Activated T-helper 17 cell treated with anti-CD3 and anti-CD28 coated beads, Interleukin-2, amount 50 U/mL, for 72 hours (primary cell): ENCODE data around the gene IL7R. TPM values are rescaled to one million over a fixed set of nuclear protein-coding genes. Genes with fewer than 3 reads are reported as not detected.

Experiments
- ATAC-seq: fragments of 150-1000 bp; cut with Tn5 transposase; replicated peaks from 2 replicates; pipeline ENCODE4 v1.10.0; 2021; ENCODE audit warnings: mild to moderate bottlenecking, moderate library complexity
- H3K27ac Mint-ChIP-seq: one replicate; pipeline ENCODE4 v1.8.0; 2022; ENCODE audit warnings: mixed read lengths
- H3K27me3 Mint-ChIP-seq: one replicate; pipeline ENCODE4 v1.8.0; 2022; ENCODE audit warnings: mixed read lengths
- H3K36me3 Mint-ChIP-seq: one replicate; pipeline ENCODE4 v1.8.0; 2022; ENCODE audit warnings: low read depth, mild to moderate bottlenecking, mixed read lengths
- H3K4me1 Mint-ChIP-seq: one replicate; pipeline ENCODE4 v1.8.0; 2022; ENCODE audit warnings: mixed read lengths
- H3K4me3 Mint-ChIP-seq: one replicate; pipeline ENCODE4 v1.8.0; 2022; ENCODE audit warnings: mild to moderate bottlenecking, mixed read lengths
- H3K9me3 Mint-ChIP-seq: one replicate; pipeline ENCODE4 v1.8.0; 2022; ENCODE audit warnings: mixed read lengths
- total RNA-seq, 2 donors: library from RNA; stranded (reverse); gene quantifications; one replicate each; pipeline ENCODE4 v1.2.3, GENCODE V29; 2022

Gene IL7R
- total RNA-seq, 2 donors from 2014 or later = 162 to 203 TPM

GRCh38 chr5:35898952-35899660, 42.4 kb downstream of the IL7R start:
- no peaks in the 10 kb centered on the region for H3K27me3 Mint-ChIP-seq
- peaks cover 52% of the 10 kb centered on the region for H3K4me1 Mint-ChIP-seq
- no peak for ATAC-seq
- H3K9me3 Mint-ChIP-seq = no peaks in the 10 kb centered on the region
- H3K27ac Mint-ChIP-seq = peak overlapping the region; percentile 80
- peak overlapping the region; percentile 72 for H3K4me3 Mint-ChIP-seq
- no peaks in the 10 kb centered on the region for H3K36me3 Mint-ChIP-seq

GRCh38 chr5:35899800-35900199, 43.1 kb downstream of the IL7R start:
- no peak for ATAC-seq
- H3K27me3 Mint-ChIP-seq = no peaks in the 10 kb centered on the region

GRCh38 chr5:35900972-35901695, 44.4 kb downstream of the IL7R start:
- no peaks in the 10 kb centered on the region for H3K9me3 Mint-ChIP-seq
- H3K4me1 Mint-ChIP-seq = peaks cover 69% of the 10 kb centered on the region
- H3K4me3 Mint-ChIP-seq = peak overlapping the region; percentile 72

More at GRCh38 chr5:35899800-35900199, 43.1 kb downstream of the IL7R start:
- Mint-ChIP-seq H3K36me3 (no peaks in the 10 kb centered on the region), H3K4me3 (peak overlapping the region; percentile 72), H3K9me3 (no peaks in the 10 kb centered on the region), H3K4me1 (peaks cover 59% of the 10 kb centered on the region), H3K27ac (peak overlapping the region; percentile 80)

DNA sequence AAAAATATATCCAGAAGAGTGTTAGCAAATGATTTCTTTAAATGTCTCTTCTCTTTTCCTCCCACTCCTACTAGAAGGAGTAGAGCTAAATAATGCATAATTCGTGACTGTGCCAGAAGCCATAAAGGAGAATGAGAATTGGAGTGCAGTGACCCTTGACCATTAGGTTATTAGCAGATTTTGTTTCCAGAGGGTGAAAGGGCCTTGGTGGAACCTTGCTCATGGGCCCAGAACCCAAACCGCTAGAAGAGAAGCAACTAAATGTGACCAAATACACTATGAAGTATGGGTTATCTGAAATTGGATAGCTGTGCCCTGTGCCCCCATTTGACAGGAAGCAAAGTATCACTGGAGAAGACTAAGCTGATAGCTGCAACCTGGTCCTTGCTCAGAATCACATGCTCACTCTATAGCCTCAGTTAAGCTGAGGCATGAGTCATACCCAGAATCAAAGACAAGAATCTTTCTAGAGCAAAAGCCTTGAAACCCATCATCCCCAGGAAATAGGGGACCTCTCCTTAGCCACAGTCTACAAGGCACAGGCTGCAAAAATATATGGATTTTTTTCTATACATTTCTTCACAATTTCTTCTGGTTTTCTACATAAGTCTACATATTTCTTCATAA, 45.5 kb downstream of the IL7R start:
- H3K27me3 Mint-ChIP-seq = no peaks in the 10 kb centered on the region
- no peaks in the 10 kb centered on the region for H3K9me3 Mint-ChIP-seq
- no peaks in the 10 kb centered on the region for H3K36me3 Mint-ChIP-seq
- H3K4me1 Mint-ChIP-seq = peaks cover 67% of the 10 kb centered on the region
- H3K27ac Mint-ChIP-seq = peak overlapping the region; percentile 75
- peak overlapping the region; percentile 72 for H3K4me3 Mint-ChIP-seq
- peak; percentile 59 for ATAC-seq

More at GRCh38 chr5:35900972-35901695, 44.4 kb downstream of the IL7R start:
- no peak for ATAC-seq
- no peak overlapping the region for H3K27ac Mint-ChIP-seq
- H3K36me3 Mint-ChIP-seq = no peaks in the 10 kb centered on the region
- H3K27me3 Mint-ChIP-seq = no peaks in the 10 kb centered on the region

DNA sequence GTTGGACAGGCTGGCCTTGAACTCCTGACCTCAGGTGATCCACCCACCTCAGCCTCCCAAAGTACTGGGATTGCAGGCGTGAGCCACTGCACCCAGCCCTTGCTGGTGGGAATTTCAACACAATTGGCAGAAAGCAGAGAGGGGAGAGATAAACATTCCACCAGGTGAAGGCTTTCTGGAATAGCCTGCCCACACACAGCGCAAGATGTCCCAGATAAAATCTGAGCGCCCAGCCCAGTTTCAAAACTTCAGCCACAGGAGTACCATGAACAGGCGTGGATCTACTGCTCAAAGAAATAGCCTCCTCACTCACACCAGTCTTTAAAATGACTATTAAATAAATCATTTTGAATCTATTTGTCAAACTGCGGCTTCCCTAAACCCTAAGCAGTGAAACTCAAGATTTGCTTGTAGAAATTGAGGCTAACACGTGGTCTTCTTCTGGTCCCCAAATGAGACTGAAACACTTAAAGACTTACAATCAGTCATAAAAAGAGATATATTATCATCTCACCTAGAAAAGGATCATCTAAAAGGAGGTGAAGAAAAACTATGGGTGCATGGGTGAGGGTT, 47.0 kb downstream of the IL7R start:
- peak overlapping the region; percentile 54 for H3K4me3 Mint-ChIP-seq
- H3K4me1 Mint-ChIP-seq = peaks cover 63% of the 10 kb centered on the region
- peak overlapping the region; percentile 75 for H3K27ac Mint-ChIP-seq
- no peaks in the 10 kb centered on the region for H3K36me3 Mint-ChIP-seq
- H3K27me3 Mint-ChIP-seq = no peaks in the 10 kb centered on the region
- no peaks in the 10 kb centered on the region for H3K9me3 Mint-ChIP-seq
- peak; percentile 29 for ATAC-seq

DNA sequence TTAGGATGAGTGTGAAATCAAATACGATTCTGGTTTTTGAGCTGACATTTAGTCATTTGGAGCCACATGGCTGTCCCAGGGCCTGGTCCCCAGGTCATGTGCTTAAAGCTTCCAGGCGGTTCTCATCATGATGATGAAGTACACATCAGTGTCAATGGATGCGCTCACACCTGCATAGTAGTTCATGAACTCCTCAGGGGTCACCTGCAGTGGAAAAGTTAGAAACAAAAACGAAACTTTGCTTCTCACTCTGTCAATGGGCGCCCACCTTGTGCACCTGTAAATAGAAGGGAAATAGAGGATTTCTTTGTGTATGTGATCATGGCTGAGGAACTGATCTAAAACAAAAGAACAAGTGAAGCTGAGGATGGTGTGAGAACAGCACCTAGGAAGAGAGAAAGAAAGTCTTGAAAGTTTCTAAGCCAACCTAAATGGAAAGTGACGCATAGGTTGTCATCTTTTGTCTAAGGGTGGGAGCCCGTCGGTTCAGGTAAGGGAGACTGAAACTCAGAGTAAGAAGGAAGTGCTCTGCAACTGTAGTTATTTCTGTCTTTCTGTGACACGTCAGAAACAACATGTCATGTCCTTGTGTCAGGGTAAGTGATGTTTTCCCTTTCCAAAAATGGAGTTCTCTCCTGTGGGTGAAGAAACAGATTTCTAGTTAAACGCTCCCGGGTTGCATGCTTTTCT, 47.9 kb downstream of the IL7R start:
- peak; percentile 81 for ATAC-seq
- H3K27ac Mint-ChIP-seq = peak overlapping the region; percentile 75
- H3K4me1 Mint-ChIP-seq = peaks cover 54% of the 10 kb centered on the region
- H3K27me3 Mint-ChIP-seq = no peaks in the 10 kb centered on the region
- peak overlapping the region; percentile 54 for H3K4me3 Mint-ChIP-seq
- H3K9me3 Mint-ChIP-seq = no peaks in the 10 kb centered on the region
- no peaks in the 10 kb centered on the region for H3K36me3 Mint-ChIP-seq

GRCh38 chr5:35908228-35908627, 51.5 kb downstream of the IL7R start:
- H3K27me3 Mint-ChIP-seq = no peaks in the 10 kb centered on the region
- no peaks in the 10 kb centered on the region for H3K36me3 Mint-ChIP-seq
- H3K9me3 Mint-ChIP-seq = no peaks in the 10 kb centered on the region
- no peak overlapping the region for H3K27ac Mint-ChIP-seq
- no peak overlapping the region for H3K4me3 Mint-ChIP-seq
- H3K4me1 Mint-ChIP-seq = peaks cover 25% of the 10 kb centered on the region
- ATAC-seq = no peak

DNA sequence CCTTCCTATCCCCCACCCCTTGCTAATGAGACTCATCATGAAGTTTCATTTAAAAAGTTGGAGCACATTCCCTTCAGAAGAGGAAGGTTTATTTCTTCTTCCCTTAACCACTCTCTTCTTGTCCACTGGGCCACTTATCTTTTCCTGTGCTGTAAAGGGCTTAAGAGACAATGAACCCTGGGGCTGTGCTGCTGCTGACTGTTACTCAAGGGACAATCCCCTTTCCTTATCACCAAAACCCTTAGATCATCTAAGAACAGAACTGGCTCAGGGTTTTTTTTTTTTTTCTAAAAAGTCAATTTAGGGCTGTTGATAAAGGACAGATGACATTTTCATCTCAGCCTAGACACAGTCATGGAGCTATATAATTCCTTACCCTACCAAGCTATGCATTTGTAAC, 52.1 kb downstream of the IL7R start:
- H3K36me3 Mint-ChIP-seq = no peaks in the 10 kb centered on the region
- H3K27ac Mint-ChIP-seq = no peak overlapping the region
- no peaks in the 10 kb centered on the region for H3K27me3 Mint-ChIP-seq
- ATAC-seq = peak; percentile 29
- H3K4me1 Mint-ChIP-seq = peaks cover 20% of the 10 kb centered on the region
- no peak overlapping the region for H3K4me3 Mint-ChIP-seq
- no peaks in the 10 kb centered on the region for H3K9me3 Mint-ChIP-seq

GRCh38 chr5:35919191-35919590, 62.5 kb downstream of the IL7R start:
- peak; percentile 76 for ATAC-seq
- no peaks in the 10 kb centered on the region for H3K36me3 Mint-ChIP-seq
- peak overlapping the region; percentile 33 for H3K4me3 Mint-ChIP-seq
- H3K9me3 Mint-ChIP-seq = peaks cover 5% of the 10 kb centered on the region
- H3K4me1 Mint-ChIP-seq = peaks cover 12% of the 10 kb centered on the region
- H3K27ac Mint-ChIP-seq = peak overlapping the region; percentile 53
- no peaks in the 10 kb centered on the region for H3K27me3 Mint-ChIP-seq

DNA sequence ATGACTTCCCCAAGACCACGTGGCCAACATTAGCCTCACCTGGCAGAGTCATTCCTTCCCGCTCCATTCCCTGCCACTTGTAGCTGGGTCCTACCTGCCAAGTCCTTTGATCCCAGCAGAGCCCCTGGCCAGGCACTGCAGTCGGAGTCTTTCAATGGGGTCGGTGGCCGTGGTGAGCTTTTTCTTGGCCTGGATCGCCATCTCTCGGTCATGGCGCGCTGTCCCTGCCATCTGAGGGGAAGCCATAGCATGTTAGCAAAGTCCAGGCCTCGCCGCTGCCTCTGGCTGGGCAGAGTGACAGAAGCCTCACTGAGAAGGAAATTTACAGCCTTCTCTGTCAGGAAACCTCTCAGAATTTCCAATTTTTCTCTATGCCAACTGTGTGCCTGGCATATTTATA, 64.2 kb downstream of the IL7R start:
- no peak for ATAC-seq
- H3K4me1 Mint-ChIP-seq = peaks cover 25% of the 10 kb centered on the region
- no peak overlapping the region for H3K4me3 Mint-ChIP-seq
- peaks cover 5% of the 10 kb centered on the region for H3K9me3 Mint-ChIP-seq
- no peak overlapping the region for H3K27ac Mint-ChIP-seq
- H3K36me3 Mint-ChIP-seq = no peaks in the 10 kb centered on the region
- no peaks in the 10 kb centered on the region for H3K27me3 Mint-ChIP-seq

DNA sequence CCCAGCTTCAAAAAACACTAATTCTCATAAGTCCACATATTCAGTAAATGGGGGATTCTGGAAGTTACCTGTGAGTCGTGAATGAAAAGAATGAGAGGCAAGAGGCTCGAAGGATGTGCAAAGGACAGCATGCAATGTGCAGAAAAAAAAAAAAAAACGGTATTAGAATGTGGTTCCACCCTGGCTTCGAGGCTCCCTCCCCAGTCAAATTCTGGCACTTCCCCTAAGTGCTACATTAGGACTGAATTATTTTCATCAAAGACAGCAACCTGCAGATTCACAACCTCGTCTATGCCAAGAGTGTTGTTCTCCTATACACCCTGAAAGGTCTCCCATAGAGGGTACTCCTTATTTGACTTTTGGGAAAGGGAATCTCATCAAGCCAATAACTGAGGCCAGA, 65.2 kb downstream of the IL7R start:
- Mint-ChIP-seq H3K27me3 (no peaks in the 10 kb centered on the region), H3K9me3 (peaks cover 5% of the 10 kb centered on the region), H3K36me3 (no peaks in the 10 kb centered on the region), H3K27ac (no peak overlapping the region), H3K4me3 (no peak overlapping the region), H3K4me1 (peaks cover 31% of the 10 kb centered on the region)
- no peak for ATAC-seq

DNA sequence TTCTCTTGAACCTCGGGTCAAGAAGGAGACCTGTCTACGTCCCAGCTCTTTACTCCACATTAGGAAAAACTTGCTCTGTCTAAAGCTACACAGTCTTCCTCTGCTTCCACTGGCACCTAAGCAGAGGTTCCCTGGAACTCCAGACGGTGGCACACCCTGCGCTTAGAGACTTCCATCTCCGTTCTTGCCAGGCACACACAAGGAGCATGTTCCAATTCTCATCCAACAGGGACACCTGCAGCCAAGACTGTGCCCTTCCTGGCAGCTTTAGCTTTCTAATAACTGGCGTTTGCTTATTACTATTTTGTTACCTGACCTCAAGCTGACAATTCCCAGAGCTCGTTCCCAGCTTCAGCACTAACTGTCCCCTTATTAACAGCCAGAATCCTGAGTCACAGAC, 65.8 kb downstream of the IL7R start:
- Mint-ChIP-seq H3K9me3 (peaks cover 5% of the 10 kb centered on the region), H3K4me1 (peaks cover 31% of the 10 kb centered on the region), H3K27ac (no peak overlapping the region), H3K36me3 (no peaks in the 10 kb centered on the region), H3K27me3 (no peaks in the 10 kb centered on the region), H3K4me3 (no peak overlapping the region)
- no peak for ATAC-seq

- H3K4me1 Mint-ChIP-seq = peaks cover 28% of the 10 kb centered on the region
- H3K27ac Mint-ChIP-seq = peak overlapping the region; percentile 84
- H3K9me3 Mint-ChIP-seq = peaks cover 3% of the 10 kb centered on the region
- ATAC-seq = peak; percentile 64
- no peaks in the 10 kb centered on the region for H3K27me3 Mint-ChIP-seq
- no peaks in the 10 kb centered on the region for H3K36me3 Mint-ChIP-seq
- H3K4me3 Mint-ChIP-seq = peak overlapping the region; percentile 85
Observed at GRCh38 chr5:35924122-35924949, 67.6 kb downstream of the IL7R start.
